LHCN-M2 (cell line): ENCODE results near the gene PGLYRP3. TPM values are rescaled to one million over a fixed set of nuclear protein-coding genes. Genes with fewer than 3 reads are reported as not detected.

Experiments used
- DNase-seq: peaks from one replicate; pipeline ENCODE4 v3.0.0-alpha.2; 2012; ENCODE audit warnings: low read depth
- total RNA-seq: library from RNA; depleted of rRNA; stranded (reverse); fragments of >200 nt; gene quantifications from 2 replicates; pipeline ENCODE4 v1.2.3, GENCODE V29; 2014; rRNA removed

The PGLYRP3 gene
- total RNA-seq, 1 experiment from 2014 or later, result not detected

DNA sequence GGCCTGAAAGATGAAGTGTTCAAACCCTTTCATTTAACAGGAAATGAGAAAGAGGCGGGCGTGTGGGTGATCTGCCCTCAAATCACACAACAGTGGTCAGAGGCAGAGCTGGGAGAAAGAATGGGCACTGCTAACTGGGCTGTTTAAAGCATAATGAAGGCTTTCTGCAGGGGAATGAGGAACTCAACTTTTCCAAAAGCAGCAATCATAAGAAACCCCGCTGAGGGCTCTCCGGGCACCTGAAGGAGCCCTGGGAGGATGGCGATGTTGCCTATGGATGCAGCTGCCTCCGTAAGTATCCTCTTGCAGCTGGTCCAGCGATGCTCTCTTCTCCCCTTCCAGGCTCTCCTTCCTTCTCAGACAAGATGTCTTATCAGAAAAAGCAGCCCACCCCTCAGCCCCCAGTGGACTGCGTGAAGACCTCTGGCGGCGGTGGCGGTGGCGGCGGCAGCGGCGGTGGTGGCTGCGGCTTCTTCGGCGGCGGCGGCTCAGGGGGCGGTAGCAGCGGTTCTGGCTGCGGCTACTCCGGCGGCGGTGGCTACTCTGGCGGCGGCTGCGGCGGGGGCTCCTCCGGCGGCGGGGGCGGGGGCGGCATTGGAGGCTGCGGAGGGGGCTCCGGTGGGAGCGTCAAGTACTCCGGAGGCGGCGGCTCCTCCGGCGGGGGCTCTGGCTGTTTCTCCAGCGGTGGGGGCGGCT, 52.0 kb downstream of the PGLYRP3 start:
- no peak for DNase-seq

DNA sequence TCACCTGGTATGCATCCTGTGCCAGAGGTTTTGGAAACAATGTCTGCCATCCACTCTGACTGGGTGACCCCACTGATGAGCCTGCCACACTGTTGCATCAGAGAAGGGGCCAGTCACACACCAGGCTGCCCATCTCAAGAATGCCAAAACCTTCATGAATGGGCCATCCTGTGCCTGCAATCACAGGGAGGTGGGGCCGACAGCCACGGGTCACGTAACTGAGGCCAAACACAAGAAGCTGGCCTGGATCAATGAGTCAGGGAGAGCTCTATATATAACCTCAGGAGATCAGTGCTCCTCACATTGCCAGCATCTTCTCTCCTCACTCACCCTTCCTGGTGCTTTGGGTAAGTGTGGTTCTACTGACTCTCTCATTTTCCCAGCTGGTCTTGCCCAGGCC, 53.4 kb downstream of the PGLYRP3 start, which contains the start of gene LORICRIN:
Gene LORICRIN (plus strand): TSS at position 301 of the 400 bp plus-strand sequence. CDS start 1,263 bp downstream, outside the sequence.
- DNase-seq, result no peak

GRCh38 chr1:153253693-153254092, 59.1 kb downstream of the PGLYRP3 start:
- DNase-seq, result no peak

GRCh38 chr1:153253076-153253475, 59.7 kb downstream of the PGLYRP3 start:
- no peak for DNase-seq

DNA sequence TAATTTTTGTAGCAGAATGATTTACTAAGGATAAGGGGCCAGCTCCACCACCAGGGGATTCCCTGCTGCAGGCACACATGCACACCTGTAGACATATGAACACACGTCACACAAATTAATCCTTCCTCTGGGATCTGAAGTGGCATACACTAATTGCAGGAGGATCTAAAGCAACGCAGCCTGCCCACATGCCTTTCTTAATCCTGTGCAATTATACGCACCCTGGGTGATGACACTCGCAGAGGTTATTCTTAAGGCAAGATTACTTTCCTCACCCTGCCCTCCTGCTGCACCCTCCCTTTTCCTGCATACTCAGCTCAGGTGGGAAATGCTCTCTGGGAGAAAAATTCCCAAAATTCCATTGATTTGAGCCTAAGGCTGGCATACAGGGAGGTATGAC, 60.8 kb downstream of the PGLYRP3 start:
- DNase-seq, result no peak

DNA sequence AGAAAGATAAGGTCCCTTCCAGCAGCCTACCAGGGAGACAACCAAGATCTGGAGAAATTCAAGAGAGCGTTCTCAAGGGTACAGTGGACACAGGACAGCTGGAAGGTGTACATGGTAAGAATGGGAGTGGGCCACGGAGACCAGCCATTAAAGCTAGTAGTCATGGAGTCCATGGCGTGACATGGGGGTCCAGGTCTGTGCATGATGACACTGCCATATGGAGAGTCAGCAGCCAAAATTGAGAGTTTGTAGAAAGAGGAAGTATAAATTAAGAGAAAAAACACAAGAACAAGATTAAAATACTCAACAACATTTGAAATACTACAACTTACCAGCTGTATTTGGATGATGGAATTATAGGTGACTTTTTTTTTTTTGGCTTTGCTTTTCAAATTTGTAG, 61.2 kb downstream of the PGLYRP3 start:
- no peak for DNase-seq

DNA sequence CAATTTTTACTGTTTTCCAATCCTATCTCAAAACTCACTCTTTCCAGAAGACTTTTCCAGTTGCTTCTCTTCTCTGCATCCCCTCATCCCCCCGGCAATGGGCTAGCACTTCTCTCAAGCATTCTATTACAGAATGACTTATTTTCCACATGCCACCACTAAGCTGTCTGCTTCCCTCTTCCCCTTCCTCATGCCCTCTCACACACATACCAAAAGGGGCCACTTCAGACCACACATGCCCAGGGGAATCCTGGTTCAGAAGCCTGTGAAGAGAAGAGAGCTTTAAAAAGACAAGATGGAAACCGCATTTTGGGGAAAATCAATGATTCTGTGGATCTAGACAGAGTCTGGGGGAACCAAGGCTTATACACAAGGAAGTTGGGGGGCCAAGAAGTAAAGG, 61.7 kb downstream of the PGLYRP3 start:
- no peak for DNase-seq

GRCh38 chr1:153250166-153250565, 62.6 kb downstream of the PGLYRP3 start:
- no peak for DNase-seq

- no peak for DNase-seq
These were observed 64.4 kb downstream of the PGLYRP3 start for GRCh38 chr1:153248176-153248879.

Other genes starting within 250 kb of the PGLYRP3 start
- gene SPRR2B, start 241.3 kb downstream of the PGLYRP3 start, total RNA-seq, result not detected in 2 replicates
- not detected in 2 replicates for gene SPRR2E, start 218.4 kb downstream of the PGLYRP3 start, total RNA-seq
- not detected in 2 replicates for gene SPRR2F, start 199.4 kb downstream of the PGLYRP3 start, total RNA-seq
- gene SPRR2G, start 162.1 kb downstream of the PGLYRP3 start, total RNA-seq, result not detected in 2 replicates
- gene LELP1, start 109.5 kb downstream of the PGLYRP3 start, total RNA-seq, result not detected in 2 replicates
- not detected in 2 replicates for gene PRR9, start 95.4 kb downstream of the PGLYRP3 start, total RNA-seq
- gene LORICRIN, start 53.3 kb downstream of the PGLYRP3 start, total RNA-seq, result not detected in 2 replicates
- not detected in 2 replicates for gene PGLYRP4, start 35.9 kb upstream of the PGLYRP3 start, total RNA-seq
- not detected in 2 replicates for gene S100A9, start 44.9 kb upstream of the PGLYRP3 start, total RNA-seq
- gene S100A12, start 62.7 kb upstream of the PGLYRP3 start, total RNA-seq, result not detected in 2 replicates
- not detected in 2 replicates for gene S100A8, start 78.1 kb upstream of the PGLYRP3 start, total RNA-seq
- gene S100A7A, start 103.6 kb upstream of the PGLYRP3 start, total RNA-seq, result not detected in 2 replicates
- not detected in 2 replicates for gene S100A7, start 147.7 kb upstream of the PGLYRP3 start, total RNA-seq
- 982 and 1,031 TPM in 2 replicates for gene S100A6, start 223.0 kb upstream of the PGLYRP3 start, total RNA-seq
- 1.3 TPM in 1 of 2 replicates, not detected in the other for gene S100A5, start 228.0 kb upstream of the PGLYRP3 start, total RNA-seq
- gene S100A4, start 232.9 kb upstream of the PGLYRP3 start, total RNA-seq, result 837 and 894 TPM in 2 replicates
- gene S100A3, start 236.3 kb upstream of the PGLYRP3 start, total RNA-seq, result 37.5 and 55.5 TPM in 2 replicates